Activated CD4-positive, alpha-beta T cell treated with anti-CD3 and anti-CD28 coated beads for 48 hours (primary cell): ENCODE data around the gene GCGR.

Source experiments
- DNase-seq: peaks from one replicate; pipeline ENCODE4 v3.0.0-alpha.2; 2020

GCGR gene

GRCh38 chr17:81852237-81852636 is 48.3 kb downstream of the GCGR start:
- no peak for DNase-seq

- DNase-seq: no peak
Measured at GRCh38 chr17:81854974-81855774, 51.2 kb downstream of the GCGR start.

GRCh38 chr17:81858170-81858966 is 54.4 kb downstream of the GCGR start:
- no peak for DNase-seq

- peak; percentile 23 for DNase-seq
Measured at GRCh38 chr17:81858967-81859905, 55.3 kb downstream of the GCGR start.

- no peak for DNase-seq
Measured at GRCh38 chr17:81859906-81860755, 56.2 kb downstream of the GCGR start, which contains the start of gene P4HB. P4HB (minus strand) TSS chr17:81860535; CDS start chr17:81860471, 64 bp downstream.

GRCh38 chr17:81860756-81861568 is 57.0 kb downstream of the GCGR start:
- DNase-seq: peak; percentile 99

- no peak for DNase-seq
Measured at GRCh38 chr17:81863123-81863675, 59.2 kb downstream of the GCGR start.
